Left kidney (tissue), 2 donors: Measurements from ENCODE around the gene OLIG1. TPM values are rescaled to one million over a fixed set of nuclear protein-coding genes. Genes with fewer than 3 reads are reported as not detected.

Experiments used
- DNase-seq: peaks from one replicate; pipeline ENCODE4 v3.0.0-alpha.2; 2013
- polyA plus RNA-seq: library from polyadenylated mRNA; unstranded; fragments of 120-200 nt; gene quantifications from one replicate; pipeline ENCODE4 v1.2.1, GENCODE V29; 2013; ENCODE audit not compliant: insufficient read length

OLIG1 gene
- polyA plus RNA-seq, 1 donor, result 0.15 TPM

DNA sequence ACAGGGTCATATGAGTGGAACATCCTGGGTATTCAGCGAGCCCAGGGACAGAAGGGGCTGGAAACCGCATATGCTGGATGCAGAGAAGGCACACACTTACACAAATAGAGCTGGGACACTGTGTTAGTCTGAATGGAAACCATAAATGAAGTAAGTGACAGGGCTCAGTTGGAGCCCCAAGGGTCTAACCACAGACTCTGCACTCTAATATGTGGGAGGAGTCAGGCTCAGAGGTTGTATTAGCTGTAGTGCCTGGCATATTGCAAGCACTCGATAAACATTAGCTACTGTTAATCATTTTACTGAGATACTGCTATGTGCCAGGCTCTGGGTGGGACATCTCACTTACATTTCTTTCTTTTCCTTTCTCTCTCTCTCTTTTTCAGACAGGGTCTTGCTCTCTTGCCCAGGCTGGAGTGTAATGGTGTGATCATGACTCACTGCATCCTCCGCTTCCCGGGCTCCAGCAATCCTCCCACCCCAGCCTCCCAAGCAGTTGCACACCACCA, 6.5 kb upstream of the OLIG1 start:
- no peak for DNase-seq

DNA sequence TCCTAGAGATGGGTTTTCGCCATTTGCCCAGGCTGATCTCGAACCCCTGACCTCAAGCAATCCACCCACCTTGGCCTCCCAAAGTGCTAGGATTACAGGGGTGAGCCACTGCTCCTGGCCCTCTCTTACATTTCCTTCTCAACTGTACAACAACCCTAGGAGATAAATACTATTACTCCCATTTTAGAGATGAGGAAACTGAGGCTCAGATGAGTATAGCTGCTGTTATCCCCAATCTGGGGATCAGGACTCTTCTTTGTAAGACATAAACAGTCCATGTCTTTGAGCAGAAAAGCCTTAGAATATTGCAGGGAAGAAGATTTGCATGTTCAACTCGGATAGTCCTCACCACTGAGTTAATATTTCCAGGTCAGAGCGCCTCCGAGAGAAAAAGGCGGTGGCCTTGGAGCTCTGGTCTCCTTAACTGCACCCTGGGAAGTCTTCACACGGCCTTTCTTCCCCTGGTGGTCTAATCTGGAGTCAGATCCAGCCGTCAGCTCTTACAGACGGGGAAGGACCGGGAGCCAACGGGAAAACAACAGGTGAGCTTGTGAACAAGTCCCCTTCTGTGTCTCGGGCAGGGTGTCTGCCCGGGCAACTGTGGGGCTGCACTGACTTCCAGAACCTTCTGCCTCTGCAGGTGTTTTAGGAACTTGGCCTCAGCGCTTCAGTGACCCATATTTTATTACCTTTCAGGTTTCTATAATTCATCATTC, 5.9 kb upstream of the OLIG1 start:
- DNase-seq, result no peak

DNA sequence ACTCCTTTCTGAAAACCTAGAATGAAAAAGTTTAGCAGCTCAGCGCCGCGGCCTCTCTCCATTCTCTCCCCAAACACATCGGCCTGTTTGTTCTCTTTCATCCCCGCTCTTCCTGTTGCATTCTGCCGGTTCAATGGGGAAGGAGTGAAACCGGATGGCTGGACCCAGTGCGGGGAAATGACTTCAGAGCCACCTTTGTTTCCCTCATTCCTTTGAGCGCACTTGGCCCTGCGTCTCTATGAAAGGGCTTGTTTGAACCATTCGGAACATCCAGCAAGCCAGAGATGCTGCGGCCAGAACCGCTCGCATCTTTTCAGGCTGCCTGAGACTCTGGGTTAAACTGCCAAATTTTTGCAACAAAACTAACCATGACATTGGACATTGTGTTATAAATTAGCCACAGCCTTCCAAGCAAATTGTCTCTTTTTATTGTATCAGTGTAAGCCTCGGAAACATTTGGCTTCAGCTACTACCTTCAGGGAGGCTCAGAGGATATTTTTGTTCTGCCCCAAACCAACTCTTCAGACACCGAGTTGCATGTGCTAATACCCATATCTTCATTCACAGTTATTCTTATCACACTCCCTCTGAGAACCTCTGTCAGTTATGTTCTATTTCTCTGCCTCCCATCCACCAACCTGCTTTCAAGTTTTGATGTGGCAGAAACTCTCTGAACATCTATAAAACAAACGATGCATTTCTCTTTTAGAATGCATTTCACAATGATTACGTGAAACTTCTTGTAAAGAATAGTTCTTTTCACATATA, 5.1 kb upstream of the OLIG1 start:
- DNase-seq, result no peak

DNA sequence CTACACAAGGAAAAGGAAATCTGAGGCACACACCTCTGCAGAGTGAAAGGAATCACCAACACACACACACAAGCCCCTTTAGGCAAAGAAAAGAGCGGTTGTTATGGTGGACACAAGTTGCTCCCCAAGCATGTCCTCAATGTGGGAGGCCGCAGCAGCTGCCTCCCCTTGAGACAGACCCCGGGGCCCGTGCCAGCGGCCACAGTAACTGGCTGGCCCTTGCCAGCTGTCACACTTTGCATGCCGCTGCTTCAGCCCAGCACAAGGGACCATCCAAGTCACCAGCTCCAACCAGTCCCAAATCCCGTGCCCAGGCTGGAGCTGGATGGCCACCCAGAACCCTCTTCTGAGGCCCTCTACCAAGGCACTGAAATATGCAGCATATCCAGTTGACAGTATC, 2.9 kb upstream of the OLIG1 start:
- no peak for DNase-seq

DNA sequence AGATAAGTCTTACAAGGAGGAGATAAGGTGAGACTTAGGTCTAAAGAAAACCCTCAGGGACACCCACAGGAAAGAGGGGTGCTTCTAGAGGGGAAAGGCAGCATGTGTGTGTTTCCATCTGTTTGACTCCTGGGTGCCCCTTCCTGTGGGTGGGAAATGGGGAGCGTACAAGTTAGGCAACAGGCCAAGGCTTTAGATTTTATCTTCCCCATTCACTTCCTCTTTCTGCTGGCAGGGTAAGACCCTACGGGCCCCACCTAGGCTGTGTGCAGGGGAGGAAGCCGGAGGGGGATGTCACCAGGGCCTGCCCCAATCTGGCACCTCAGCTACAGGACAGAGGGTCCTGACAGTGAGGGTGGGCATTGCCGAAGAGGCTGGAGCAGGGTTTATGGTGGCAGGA, 2.5 kb upstream of the OLIG1 start:
- DNase-seq, result no peak

DNA sequence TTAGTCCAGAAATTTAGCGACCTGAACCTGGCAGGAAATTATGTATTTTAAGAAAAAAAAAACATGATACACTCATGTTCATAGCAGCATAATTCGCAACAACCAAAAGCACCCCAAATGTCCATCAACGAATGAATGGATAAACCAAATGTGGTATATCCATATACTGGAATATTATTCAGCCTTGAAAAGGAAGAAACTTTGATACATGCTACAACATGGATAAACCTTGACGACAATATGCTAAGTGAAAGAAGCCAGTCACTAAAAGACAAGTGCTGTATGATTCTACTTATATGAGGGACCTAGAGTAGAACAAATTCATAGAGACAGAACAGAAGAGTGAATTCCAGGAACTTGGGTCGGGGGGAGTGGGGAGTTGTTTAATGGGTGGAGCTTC, 698 bp upstream of the OLIG1 start:
- no peak for DNase-seq

DNA sequence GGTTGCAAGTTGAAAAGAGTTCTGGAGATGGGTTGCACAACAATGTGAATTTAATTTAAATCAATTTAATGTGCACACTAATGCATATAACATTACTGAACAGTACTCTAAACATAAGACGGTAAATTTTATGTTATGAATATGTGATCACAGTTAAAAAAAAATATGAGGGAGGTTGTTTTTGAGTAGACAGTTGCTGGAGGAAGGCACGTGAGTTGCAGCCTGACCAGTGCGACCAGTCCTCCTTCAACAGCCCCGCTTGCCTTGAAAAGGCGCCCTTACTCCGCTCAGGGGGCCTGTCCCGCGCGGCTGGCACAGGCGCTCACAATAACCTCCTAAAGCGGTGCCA, 322 bp upstream of the OLIG1 start:
- DNase-seq, result no peak

DNA sequence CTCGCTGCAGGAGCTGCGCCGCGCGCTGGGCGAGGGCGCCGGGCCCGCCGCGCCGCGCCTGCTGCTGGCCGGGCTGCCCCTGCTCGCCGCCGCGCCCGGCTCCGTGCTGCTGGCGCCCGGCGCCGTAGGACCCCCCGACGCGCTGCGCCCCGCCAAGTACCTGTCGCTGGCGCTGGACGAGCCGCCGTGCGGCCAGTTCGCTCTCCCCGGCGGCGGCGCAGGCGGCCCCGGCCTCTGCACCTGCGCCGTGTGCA, 730 bp downstream of the OLIG1 start:
- no peak for DNase-seq

DNA sequence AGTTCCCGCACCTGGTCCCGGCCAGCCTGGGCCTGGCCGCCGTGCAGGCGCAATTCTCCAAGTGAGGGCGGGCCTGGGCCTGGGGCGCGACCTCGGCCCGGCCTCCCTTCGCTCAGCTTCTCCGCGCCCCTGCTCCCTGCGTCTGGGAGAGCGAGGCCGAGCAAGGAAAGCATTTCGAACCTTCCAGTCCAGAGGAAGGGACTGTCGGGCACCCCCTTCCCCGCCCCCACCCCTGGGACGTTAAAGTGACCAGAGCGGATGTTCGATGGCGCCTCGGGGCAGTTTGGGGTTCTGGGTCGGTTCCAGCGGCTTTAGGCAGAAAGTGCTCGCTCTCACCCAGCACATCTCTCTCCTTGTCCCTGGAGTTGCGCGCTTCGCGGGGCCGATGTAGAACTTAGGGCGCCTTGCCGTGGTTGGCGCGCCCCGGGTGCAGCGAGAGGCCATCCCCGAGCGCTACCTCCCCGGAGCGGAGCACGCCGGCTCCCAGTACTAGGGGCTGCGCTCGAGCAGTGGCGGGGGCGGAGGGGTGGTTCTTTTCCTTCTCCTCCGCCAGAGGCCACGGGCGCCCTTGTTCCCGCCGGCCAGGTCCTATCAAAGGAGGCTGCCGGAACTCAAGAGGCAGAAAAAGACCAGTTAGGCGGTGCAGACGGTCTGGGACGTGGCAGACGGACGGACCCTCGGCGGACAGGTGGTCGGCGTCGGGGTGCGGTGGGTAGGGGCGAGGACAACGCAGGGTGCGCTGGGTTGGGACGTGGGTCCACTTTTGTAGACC, 1.2 kb downstream of the OLIG1 start:
- DNase-seq, result no peak

DNA sequence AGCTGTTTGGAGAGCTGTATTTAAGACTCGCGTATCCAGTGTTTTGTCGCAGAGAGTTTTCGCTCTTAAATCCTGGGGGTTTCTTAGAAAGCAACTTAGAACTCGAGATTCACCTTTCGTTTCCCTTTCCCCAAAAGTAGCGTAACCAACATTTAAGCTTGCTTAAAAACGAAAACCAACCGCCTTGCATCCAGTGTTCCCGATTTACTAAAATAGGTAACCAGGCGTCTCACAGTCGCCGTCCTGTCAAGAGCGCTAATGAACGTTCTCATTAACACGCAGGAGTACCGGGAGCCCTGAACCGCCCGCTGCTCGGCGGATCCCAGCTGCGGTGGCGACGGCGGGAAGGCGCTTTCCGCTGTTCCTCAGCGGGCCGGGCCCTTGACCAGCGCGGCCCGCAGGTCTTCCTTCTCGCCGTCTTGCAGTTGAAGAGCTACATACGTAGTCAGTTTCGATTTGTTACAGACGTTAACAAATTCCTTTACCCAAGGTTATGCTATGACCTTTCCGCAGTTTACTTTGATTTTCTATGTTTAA, 1.9 kb downstream of the OLIG1 start:
- DNase-seq, result no peak

DNA sequence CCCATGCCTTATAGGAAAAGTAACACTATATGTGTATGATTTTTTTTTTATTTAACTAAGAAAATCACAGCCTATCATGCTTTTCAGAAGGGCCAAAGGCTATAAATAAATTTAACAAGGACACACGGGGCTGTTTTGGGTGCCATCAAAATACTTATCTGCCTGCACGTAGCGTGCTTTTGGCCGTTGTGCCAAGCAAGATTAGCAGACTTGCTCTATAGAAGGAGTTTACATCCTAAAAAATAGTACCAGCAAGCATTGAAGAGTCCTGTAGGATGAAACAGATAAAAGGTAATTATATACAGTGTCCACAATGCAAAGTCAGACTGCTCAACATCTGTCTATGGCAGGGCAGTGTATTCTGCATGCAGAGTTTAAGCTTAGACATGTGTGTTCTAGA, 3.7 kb downstream of the OLIG1 start:
- no peak for DNase-seq

DNA sequence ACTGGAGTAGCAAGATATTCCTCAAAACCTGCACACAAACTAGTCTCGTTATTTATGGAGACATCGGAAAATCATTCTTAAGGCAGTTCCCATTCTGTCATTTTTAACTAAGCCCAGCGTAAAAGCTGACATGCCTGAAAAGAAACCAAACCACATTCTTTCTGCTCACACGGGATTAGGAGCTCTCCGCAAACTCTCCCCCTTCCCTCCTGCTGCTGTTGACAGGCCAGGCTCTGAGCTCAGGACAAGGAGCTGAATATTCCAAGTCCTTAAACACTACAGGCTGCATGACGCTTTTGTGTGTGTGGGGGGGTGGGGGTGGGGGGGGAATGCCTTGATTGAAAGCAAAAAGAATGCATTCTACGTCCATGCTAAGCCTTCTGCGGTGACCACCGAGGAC, 5.2 kb downstream of the OLIG1 start:
- DNase-seq, result no peak

DNA sequence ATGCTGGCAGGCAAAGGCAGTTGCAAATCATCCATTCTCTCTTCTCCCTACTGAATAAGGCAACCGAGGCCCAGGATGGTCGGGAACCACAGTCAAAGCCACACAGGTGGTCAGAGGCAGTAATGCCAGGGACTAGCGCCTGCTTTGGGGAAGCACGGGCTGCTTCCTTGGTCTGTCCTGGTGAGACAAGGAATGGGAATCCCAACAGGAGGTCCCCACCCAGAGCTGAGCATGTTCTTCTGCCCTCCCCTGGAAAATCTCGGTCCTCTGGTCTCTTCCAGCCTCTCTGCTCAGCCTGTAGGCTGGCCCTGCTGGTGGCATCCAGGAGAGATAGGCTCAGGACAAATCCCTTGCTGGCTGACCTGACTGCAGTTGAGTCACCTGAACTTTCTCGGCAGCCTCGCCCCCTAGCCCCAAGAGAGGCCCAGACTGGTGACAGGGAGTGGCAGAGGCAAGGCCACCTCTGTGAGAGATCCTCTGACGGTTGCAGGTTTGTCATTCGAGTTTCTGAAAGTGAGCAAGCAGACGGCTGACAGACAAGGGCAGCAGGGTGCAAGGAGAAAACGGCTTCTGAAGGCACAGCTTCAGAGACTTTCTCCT, 5.8 kb downstream of the OLIG1 start:
- DNase-seq, result no peak

DNA sequence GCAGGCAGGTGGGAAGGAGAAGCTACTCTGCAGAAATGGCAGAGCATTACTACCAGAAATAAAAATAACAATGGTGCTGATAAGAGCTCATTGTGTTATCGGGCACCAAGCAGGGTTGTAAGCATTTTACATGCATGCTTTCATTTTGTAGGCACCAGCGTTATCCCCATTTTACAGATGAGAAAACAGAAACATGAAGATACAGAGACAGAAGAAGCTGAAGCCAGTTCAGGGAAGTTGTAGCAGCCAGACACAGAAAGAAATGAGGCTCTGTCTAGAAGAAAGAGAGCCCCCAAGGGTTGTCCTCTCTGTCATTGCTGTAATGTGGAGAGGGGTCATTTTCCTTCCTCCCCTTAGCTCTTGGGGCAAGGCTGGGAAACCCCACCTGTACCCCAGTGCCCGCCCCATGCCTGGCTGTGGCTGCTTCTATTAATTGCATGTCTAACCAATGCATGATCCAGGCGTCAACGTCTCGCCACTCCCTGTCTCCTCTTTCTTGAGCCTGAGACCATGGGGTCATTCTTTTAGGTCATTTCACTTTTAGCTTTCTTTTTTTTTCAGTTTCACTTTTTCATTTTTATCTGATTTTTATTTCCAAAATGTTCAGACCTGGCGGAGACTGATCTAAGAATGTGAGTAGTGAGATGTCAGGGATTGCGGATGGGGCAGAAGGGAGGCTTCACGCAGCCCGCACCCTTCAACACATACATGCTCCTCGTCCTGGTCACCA, 6.8 kb downstream of the OLIG1 start:
- DNase-seq, result no peak

DNA sequence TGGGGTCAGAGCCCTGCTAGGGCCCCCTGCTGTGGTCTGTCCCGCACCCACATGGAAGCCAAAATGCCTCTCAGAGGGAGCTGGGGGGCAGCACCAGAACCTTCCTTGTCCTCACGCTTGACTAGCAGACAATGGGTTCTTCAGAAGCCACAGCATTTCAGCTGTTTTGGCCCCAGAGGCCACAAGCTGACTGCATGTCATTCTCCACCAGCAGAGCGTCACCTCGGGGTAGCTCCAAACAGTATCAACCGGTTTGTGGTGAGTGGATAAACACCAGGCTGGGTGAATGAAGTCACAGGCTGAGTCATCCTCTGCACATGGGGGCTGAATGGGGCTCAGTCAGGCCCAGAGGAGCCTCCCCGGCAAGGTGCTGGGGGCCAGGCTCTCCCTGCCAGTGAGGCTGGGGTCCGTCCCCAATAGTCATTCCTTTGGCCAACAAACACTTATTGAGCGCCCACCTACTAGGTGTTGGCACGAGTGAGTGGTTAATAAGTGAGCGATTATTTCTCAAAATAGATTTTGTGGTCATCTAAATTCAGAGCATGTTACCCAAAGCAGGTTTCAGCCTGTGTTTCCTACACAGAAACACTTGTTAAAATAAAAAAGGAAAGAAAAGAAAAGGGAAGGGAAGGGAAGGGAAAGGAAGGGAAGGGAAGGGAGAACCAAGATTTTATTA, 9.1 kb downstream of the OLIG1 start:
- DNase-seq, result no peak

DNA sequence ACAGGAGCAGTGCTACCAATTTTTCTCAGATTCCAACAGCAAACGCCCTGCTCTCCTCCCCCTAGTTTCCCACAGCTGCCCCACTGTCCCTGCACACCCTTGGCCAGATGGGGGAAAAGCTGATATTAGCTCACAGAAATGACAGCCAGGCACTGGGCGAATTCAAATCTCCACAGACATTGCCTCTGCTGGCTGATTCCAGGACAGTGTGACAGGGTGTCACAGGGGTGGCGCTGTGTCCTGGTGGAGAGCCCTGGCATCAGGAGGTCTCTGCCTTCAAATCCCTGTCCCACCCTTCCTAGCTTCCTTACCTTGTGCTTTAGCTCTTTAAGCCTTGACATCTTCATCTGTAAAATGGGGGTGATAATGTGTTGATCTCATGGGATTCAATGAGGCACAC, 10.4 kb downstream of the OLIG1 start:
- DNase-seq, result no peak

DNA sequence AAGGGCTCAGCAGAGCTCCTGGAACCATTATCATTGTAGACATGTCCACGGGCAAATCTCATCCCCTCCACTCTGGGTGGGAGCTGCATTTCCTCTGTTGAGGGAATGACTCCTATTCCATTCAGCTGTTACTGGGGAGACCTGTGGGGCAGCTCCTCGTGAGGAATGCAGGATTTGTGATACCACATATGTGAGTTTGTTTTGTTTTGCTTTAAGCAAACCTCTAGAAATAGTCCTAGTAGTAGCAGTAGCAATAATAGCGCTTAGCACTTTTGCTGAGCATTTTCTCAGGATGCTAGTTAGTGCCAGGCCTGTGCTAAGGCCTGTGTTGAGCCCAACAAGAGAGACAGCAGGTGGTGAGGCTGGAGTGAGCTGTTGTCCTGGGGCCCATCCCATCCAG, 10.8 kb downstream of the OLIG1 start:
- no peak for DNase-seq

DNA sequence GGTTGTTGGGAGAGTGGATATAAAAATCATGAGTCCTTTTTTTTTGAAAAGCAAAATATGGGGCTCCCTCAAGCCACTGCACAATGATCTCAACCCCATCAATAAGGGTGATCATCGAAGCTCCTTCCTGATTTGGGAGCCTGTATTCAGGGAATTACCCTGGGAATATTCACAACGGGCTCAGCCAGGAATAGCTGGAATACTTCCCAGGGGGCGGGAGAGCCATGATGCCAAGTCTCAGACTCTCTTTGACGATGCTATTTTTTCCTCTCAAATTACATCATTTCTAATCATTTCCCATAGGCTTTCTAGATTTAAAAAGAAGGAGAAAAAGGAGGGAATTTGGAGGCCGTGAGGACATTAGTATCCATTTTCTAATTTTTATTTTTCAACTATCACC, 18.4 kb downstream of the OLIG1 start:
- DNase-seq, result no peak

DNA sequence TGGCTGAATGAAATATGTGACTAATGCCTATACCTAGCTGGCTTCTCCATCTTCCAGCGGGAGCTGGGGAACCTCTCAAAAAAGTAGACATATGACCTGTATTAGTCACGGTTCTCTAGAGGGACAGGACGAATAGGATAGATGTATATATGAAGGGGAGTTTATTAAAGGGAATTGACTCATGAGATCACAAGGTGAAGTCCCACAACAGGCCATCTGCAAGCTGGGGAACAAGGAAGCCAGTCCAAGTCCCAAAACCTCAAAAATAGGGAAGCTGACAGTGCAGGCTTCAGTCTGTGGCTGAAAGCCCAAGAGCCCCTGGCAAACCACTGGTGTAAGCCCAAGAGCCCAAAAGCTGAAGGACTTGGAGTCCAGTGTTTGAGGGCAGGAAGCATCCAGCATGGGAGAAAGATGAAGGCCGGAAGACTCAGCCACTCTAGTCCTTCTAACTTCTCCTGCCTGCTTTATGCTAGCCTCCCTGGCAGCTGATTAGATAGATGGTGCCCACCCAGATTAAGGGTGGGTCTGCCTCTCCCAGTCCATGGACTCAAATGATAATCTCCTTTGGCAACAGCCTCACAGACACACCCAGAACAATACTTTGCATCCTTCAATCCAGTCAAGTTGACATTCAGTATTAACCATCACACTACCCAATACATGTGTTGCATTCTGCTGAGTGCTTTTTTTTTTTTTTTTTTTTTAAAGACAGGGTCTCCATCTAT, 19.6 kb downstream of the OLIG1 start:
- no peak for DNase-seq

DNA sequence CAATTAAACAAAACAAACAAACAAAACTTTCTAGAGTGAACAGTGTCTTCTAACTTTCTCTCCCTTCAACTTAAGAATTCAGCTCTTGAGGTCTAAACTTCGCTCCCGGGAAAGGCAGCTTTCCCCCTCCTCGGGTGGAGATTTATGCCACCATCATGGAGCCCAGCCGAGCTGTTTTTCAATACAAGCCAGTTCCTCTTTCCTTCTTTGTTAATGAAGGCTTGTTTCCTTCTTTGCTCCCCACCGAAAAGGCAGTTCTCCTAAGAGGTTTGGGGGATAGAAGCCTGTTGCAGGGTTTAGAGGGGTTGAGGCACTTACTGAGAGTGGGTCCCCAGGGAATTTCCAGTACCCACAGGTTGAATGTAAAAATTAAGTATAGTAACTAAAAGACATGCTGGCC, 26.5 kb downstream of the OLIG1 start:
- no peak for DNase-seq

DNA sequence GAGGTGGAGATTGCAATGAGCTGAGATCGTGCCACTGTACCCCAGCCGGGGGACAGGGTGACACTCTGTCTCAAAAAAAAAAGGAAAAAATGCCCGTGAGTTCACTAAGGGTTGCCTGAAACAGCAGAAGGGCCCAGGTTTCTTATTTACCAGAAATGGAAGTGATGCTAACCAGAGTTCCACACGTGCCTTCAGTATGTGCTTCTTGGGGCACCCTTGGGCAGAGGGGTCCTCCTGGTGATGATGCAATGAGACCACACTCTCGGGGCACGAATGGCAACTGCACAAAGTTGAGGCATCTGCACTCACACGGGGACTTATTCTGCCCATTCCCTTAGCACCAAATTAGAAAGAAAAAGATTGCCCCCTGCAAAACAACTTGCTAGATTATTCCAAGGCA, 29.2 kb downstream of the OLIG1 start:
- DNase-seq, result no peak
